ENCODE results near the gene GNG13.

Gene GNG13

DNA sequence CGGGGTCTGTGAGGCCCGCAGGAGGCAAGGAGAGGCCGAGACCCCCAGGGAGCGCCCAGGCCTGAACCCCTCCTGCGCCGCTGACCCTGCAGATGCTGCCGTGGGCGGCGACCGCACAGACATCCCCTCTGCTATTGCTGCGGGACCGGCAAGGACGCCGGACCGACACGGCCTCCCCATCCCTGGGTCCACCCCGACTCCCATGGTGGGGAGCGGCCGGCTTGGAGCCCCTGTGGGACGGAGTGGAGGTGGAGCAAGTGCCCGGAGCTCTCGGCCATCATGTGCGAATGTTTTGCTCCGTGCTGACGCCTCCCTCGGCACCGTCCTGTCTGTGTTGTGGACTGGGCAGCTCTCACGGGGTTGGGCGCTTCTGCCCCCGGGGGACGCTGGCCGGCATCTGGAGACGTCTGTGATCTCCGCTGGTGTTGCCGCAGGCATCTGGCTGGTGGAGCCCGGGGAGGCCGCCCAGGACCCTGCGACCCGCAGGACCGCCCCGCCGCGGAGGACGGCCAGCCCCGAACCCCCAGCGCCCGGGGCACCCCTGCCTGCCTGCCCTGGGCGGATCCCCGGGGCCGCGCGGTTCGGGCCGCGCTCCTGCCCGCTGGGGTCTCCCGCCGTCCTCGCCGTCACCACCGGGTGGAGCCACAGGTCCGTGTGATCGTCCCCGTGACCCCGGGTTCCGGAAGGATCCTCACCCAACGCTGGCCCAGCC, 12.8 kb upstream of the GNG13 start:
- DNase-seq (ENCODE audit: low read depth in 2 of 2): peak in 1 of 2 donors; percentile 32

GRCh38 chr16:808085-808386, 7.5 kb upstream of the GNG13 start:
- no peak for DNase-seq (ENCODE audit: low read depth in 2 of 2)

- DNase-seq (ENCODE audit: low read depth in 2 of 2): peak; percentile 82 to 90
Observed at GRCh38 chr16:807347-808084, 7.0 kb upstream of the GNG13 start.

DNA sequence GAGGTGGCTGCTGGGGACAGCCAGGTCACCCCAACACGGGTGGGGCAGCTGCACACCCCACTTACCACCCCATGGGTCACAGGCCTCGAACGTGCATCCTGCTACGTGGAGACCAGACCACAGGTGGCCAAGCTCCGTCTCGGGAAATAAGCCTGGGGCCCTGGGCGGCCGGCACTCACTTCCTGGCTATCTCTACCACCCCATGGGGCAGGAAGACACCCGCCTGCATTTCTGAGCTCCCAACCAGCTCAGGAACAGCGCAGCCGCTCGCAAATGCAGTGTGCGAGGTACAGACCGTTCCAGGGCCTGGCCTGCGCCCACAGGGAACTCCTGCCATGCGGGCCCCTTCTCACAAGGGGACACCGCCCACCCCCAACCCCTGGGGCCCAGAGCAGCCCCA, 4.9 kb upstream of the GNG13 start:
- no peak for DNase-seq (ENCODE audit: low read depth in 2 of 2)

DNA sequence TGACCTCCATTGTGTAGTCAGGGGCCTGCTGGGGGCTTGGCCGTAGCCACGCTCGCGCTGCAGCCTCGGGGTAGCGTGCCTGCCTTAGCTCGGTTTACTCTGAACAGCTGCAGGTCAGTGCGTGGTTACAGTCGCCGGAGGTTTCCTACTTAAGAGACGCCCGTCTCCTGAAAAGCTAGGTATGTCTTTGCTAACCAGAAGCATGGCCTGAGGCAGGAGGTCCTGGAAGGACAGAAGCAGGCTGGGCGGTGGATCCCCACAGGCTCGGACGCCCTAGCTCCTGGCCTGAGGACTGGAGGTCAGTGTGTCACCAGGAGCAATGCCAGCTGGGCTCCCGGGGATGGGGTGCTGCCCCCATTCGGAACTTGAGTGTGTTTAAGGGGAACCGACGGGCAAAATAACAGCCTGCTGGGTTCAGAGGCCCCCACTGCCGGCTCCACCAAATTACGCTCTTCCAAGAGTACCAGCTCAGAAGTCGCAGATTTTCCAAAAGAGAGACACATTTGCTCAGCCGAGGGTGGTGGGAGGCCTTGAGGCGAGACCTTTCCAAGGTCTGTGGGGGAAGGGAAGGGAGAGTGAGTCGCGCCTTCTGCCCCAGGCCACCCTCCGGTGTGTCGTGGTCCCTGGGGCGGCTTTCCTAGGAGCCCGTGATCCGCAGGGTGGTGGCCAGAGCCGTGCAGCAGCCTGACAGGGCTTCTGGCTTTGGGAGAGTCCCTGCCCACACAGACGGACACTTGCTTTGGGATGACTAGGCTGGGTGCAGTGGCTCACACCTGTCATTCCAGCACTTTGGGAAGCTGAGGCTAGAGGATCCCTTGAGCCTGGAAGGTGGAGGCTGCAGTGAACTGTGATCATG, 3.9 kb upstream of the GNG13 start:
- no peak for DNase-seq (ENCODE audit: low read depth in 2 of 2)

GRCh38 chr16:803754-804080, 3.2 kb upstream of the GNG13 start:
- no peak for DNase-seq (ENCODE audit: low read depth in 2 of 2)

DNA sequence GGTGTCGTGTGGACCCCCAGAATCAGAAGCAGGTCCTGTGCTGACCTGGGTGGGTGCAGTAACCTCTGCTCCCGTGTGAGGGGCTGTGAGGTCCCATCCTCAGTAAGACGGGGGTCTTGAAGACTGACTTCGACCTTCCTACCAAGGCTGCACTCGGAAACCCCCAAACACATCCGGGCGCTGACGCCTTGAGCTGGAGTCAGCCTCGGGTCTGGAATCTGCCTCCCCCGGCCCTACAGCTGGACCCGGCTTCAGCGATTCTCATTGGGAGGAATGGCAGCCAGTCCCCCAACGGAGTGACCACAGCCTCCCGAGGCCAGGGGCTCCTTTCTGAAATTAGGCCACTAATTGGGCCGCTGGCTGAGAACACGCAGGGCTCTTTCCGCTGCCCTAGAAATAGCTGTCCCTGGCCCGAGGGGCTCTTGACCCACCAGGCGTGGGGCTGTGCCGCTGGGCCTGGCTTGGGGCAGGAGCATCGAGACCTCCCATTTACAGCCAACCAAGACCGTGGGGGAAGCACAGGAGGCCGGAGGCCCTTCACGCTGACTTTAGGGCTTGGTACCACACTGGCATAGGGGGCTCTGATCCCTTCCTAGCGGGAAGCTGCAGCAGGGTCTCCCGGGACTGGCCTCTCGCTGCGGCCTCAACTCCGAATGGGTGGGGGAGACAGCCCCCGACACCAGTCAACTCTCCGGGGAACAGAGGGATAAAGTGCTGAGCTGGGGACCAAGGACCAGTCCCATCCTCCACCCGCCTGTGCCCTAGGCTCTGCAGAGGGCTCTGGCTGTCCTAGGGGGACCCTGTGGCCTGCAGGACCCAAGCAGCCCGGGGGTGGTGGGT, 2.6 kb upstream of the GNG13 start:
- no peak for DNase-seq (ENCODE audit: low read depth in 2 of 2)

DNA sequence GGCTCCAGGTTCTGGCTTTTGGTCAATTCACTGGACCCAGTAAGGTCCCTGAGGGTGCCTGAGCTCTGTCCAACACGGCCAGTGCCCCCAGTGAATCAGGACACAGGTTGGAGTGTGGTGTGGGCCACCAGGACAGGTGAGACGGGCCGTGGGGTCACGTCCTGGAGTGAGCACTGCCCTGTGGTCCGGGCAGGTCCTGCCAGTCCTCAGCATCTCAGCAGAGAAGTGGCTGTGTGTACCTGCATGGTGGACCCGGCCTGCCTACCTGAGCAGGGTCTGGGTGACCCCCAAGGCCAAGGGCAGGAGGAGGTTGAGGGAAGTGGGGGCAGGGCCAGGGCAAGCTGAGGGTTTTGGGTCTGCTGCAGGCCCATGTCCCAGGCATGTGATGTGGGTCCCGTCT, 1.9 kb upstream of the GNG13 start:
- no peak for DNase-seq (ENCODE audit: low read depth in 2 of 2)

DNA sequence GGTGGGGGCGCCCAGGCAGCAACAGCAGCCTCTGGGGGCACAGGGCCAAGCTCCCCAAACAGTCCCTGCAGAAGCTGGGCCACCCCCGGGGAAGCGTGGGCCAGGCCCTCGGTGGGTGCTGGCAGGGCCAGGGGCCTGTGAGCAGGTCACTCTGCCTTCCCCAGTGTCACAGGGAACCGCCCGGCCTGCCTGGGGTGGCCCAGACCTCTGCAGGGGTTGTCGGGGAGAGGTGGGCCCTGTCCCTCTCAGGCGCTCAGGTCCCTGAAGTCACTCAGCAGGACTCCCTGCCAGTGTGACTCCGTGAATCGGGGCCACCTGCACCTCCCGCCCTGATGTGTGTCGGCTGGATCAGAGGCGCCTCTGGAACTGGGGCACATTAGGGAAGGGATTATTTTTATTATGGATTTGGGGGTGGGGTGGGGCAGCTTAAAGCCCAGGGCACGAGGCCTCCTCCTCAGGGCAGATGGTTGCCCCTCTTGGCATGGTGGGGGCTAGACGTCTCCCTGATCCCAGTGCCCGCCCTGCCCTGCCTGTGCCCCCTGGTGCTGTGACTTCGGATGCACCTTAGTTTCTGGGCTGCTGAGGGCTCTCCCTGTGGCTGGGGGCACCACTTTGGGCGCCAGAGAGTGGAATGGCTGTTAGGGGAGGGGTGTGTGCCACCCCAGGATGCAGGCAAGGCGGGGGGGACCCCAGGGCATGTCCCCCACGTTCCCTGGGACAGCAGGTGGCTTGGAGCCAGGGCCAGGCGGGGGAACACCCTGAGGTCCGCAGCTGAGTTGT, 1.2 kb upstream of the GNG13 start:
- no peak for DNase-seq (ENCODE audit: low read depth in 2 of 2)

GRCh38 chr16:800834-801511, 439 bp upstream of the GNG13 start:
- DNase-seq (ENCODE audit: low read depth in 2 of 2): no peak

- no peak for DNase-seq (ENCODE audit: low read depth in 2 of 2)
Observed at GRCh38 chr16:799111-799947, 1.2 kb downstream of the GNG13 start.

DNA sequence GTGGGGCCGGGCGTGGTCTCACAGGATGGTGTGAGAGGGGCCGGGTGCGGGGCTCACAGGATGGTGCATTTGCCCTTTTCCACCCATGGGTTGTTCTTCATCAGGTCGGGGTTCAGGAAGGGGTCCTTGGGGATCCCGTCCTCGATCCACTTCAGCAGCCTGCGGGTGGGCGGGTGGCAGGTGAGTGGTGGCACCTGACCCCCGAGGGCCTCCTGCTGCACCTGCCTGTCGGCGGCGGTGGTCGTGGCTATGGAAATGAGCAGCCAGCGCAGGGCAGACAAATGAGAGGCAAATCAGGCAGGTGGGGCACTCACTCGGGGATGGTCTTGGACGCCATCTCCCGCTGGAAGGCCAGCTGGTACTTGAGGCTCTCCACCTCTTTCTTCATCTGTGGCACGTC, 1.9 kb downstream of the GNG13 start:
- DNase-seq (ENCODE audit: low read depth in 2 of 2): no peak

DNA sequence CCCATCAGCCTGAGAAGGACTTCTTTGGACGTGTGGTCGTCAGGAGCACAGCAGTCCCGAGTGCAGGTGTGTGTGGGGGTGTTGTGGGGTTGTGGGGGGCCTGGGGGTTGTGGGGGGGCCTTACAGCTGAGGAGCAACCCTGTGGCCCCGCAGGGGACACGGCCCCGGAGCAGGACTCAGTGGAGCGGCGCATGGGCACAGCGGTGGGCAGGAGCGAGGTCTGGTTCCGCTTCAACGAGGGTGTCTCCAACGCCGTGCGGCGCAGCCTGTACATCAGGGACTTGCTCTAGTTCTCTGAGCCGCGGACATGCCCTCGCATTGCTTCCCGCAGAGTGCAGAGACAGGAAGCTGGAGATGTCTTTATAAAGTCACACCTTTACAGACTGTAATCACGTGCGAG, 2.8 kb downstream of the GNG13 start:
- no peak for DNase-seq (ENCODE audit: low read depth in 2 of 2)

GRCh38 chr16:797120-797420, 3.5 kb downstream of the GNG13 start:
- DNase-seq (ENCODE audit: low read depth in 2 of 2): no peak

- DNase-seq (ENCODE audit: low read depth in 2 of 2): no peak
Observed at GRCh38 chr16:796296-797119, 4.0 kb downstream of the GNG13 start.

DNA sequence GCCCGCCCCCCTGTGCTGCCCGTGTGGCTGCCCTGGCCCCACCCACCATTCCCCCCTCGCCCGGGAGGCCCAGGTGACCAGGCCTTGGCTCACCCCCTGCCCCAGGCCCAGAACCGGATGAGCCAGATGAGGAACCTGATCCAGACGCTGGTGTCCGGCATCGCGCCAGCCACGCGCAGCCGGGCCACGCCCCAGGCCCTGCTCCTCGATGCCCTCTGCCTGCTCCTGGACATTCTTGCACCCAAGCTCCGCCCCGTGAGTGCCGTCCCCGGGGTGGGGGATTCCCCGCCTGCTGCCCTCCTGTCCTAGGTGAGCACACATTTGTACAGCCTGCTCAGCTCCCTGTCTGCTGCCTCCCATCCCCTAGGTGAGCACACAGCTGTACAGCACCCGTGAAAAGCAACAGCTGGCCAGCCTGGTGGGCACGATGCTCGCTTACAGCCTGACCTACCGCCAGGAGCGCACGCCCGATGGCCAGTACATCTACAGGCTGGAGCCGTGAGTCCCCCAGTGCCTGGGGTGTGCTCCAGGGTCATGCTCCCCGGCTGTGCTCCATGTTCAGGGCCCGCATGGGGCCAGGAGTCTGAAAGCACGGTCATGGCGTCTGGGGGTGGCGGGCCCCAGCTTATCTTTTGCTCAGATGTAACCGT, 4.8 kb downstream of the GNG13 start:
- DNase-seq (ENCODE audit: low read depth in 2 of 2): no peak

- DNase-seq (ENCODE audit: low read depth in 2 of 2): no peak
Observed at GRCh38 chr16:794853-795466, 5.6 kb downstream of the GNG13 start.
